Measurements from ENCODE around the gene ARHGAP26.
"Not testable (repeated sequence)": the region's sequence is repeated elsewhere in the genome, so short reads cannot be mapped to it uniquely, and the experiment has no call there.

GRCh38 chr5:142965258-142966120 is 195.3 kb downstream of the ARHGAP26 start:
- TF ChIP-seq CTCF (IDR thresholded peaks at IDR 0.05) = peak; percentile 48 to 63 (median 52)
- TF ChIP-seq POLR2AphosphoS5 (IDR thresholded peaks at IDR 0.05); EP300 (IDR thresholded peaks at IDR 0.05); POLR2A (IDR thresholded peaks at IDR 0.05; ENCODE audit: low read depth): not testable (repeated sequence)
